NCI-H1436 treated with DMSO at 0.1 percent for 48 hours (cell line): ENCODE measurements around the gene FAM171A2.

ENCODE experiments used
- DNase-seq: peaks from one replicate; lab custom pipeline; 2025; lab: John Stamatoyannopoulos, UW

The FAM171A2 gene

DNA sequence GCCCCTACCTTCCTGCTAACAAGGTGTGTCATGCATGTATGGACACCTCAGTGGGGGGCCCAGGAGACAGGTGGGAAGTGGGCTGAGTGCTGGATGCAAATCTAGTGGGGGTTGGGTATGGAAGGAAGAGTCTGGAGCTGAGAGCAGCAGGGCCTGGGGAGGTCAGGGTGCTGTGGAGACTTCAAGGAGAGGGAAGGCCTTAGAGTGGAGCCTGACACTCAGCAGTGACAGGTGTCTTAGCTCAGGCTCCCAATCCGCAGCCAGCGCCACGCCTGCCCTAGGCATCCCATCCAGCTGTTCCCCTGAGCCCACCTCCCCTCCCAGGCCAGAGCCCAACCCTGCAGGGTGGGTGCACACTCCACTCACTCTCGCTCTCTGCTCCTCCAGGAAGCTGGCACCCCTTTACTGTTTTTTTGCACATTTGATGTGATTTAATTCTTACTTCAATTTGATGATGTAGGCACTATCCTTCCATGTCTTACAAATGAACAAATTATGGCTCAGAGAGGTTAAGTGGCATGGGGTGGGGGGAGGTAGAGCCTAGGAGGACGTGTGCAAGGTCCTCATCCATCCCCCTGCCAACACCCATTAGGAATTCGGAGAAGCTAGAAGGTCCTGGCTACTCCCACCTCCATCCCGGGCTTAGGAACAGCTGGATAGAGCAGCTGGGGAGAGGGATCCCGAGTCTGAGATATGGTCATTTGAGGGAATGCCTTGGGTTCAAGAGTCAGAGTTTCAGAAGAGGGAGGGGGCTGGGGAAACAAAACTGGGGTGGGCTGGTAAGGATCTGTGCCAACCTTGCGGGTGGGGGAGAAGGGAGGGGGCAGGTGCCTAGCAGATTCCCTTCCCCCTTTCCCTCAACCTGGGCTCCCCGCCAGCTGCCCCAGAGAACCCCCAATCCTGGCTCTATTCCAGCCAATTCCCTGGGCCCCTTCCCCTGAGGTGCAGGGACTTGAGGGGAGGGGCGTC lies 2.1 kb downstream of the FAM171A2 start:
- DNase-seq, result no peak

DNA sequence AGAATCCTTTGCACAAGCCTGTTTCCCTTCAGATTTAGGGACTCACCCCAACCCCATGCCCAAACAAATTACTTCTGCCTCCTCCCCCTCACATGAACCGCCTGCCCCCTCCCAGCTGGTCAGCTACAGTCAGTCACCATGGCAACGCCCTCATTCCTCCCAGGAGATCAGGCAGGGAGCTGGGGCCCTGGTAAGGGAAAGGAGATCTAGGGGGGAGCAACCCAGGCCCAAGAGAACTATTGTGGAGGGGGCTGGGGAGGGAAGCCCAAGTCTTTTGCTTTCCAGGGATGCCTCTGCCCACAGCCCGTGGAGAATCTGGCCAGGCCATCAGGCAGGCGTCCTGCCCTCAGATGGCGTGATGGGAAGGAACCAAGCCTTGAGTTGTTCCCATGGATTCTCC lies 2.8 kb downstream of the FAM171A2 start:
- no peak for DNase-seq

DNA sequence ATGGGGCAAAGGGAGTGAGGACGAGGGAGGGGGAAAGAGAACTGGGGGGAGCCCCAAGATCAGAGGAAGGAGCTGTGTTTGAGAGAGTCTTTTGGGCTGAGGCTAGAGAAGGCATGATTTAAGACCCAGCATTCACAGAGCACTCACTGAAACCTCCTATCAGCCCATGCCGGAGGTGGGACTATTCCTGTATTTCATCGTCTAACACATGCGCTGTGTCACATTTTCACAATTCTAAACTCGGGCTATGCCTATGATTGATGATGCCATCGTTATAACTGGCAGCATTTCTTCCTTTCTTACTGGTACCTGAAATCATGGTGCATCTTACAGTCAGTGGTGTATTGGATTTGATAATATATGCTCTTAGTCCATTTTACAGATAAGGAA lies 3.5 kb downstream of the FAM171A2 start:
- DNase-seq, result no peak

DNA sequence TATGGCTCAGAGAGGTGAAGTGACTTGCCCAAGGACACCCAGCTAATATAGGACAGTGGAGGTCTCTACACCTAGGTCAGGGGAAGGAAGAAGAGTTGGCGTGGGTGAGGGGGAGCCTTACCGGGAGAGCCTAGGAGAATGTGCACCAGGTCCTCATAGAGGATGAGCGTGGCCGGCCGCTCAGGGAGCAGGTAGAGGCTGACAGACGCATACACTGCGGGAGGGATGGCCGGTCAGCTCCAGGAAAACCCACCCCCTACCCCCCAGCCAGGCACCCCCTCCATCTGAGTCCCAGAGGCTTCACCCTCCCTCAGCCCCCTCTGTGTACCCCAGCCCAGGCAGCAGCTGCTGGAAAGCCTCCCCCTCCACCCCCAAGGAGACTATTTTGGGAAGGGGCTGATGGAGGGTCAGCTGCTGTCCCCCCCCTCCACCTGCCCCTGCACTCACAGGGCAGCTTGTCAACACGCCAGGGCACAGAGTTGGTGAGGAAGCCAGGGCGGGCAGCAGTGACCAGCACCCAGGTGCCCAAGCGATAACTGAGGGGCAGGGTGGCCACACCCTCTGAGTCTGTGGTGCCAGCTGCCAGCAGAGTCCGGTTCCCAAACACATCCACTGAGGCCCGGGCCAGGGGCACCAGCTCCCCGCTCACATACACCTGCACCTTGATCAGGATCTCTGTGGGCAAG lies 4.1 kb downstream of the FAM171A2 start:
- no peak for DNase-seq

- no peak for DNase-seq
Observed at GRCh38 chr17:44359006-44359405, 4.6 kb downstream of the FAM171A2 start.

- no peak for DNase-seq
Observed at GRCh38 chr17:44358066-44358465, 5.6 kb downstream of the FAM171A2 start.

DNA sequence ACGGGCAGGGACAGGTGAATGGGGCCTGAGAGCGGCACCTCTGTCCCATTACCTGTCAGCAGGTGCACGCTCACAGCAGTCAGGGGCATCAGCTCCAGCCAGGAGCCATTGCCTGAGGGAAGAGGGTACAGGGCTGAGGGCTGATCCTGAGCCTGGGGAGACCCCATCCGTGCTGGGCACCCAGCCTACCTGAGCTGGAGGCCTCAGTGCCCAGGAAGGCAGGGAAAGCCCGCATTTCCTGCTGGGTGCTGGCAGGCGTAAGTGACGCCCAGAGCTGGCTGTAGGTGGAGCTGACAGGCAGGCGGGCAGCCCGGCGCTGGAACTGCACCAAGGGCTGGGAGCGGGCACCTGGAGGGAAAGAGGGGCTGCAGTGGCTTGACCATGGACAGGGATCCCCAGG lies 7.4 kb downstream of the FAM171A2 start:
- DNase-seq, result no peak

- no peak for DNase-seq
Observed at GRCh38 chr17:44355642-44356099, 8.0 kb downstream of the FAM171A2 start.

GRCh38 chr17:44354582-44355561 lies 8.8 kb downstream of the FAM171A2 start:
- no peak for DNase-seq

DNA sequence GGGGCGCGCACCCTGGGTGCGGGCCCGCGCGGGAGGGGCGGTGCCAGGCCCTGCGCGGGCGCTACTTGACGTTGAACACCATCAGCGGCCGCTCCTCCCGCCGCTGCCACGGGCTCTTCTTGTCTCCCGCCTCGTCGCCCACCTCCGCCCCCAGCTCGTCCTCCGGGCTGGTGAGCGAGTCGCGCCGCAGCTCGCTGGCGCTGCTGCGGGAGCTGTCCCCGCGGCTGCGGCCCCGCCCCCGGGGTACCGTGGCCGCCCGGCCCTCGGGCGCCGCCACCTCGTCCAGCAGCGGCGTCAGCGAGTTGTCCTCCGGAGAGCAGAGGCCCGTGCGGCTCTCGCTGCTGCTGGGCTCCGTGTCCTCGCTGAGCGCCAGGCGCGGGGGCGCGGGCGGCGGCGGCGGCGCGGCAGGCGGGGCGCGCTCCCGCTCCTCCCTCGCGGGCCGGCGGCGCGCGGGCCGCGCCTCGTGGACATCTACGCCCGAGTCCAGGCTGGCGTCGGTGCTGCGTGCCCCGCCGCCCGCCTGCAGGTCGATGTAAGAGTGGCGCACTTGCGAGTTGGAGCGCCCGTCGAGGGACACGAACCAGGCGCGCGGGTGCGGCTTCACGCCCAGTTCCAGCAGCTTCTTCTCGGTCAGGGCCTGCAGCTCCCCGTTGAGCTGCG lies 9.9 kb downstream of the FAM171A2 start:
- DNase-seq, result no peak

DNA sequence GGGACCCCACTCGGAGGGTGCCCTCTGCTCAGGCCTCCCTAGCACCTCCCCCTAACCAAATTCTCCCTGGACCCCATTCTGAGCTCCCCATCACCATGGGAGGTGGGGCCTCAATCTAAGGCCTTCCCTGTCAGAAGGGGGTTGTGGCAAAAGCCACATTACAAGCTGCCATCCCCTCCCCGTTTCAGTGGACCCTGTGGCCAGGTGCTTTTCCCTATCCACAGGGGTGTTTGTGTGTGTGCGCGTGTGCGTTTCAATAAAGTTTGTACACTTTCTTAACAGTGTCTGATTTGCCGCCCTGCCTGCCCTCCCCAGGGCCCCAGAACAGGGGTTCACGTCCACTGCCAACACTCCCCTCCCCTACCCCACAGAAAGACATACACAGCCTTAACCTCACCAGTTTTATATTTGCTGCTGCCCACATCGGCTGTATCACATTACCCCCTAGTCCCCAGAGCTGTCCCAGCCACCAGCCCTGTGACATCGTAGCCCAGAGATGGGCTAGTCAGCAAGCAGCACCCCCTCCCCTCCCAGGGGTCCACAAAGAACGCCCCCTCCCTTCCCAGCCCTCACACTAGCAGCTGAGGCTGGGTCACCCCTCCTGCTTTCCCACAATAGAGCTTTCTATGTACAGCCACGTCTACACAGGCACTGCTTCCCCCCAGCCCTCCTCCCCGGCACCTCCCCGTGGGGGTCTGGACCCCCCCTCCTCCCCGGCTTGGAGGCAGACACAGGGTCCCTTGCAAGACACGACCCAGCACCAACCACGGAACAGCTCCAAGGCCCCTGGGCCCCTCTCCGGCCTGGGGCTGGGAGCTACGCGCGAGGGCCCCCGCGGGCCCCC lies 10.6 kb downstream of the FAM171A2 start:
- no peak for DNase-seq

DNA sequence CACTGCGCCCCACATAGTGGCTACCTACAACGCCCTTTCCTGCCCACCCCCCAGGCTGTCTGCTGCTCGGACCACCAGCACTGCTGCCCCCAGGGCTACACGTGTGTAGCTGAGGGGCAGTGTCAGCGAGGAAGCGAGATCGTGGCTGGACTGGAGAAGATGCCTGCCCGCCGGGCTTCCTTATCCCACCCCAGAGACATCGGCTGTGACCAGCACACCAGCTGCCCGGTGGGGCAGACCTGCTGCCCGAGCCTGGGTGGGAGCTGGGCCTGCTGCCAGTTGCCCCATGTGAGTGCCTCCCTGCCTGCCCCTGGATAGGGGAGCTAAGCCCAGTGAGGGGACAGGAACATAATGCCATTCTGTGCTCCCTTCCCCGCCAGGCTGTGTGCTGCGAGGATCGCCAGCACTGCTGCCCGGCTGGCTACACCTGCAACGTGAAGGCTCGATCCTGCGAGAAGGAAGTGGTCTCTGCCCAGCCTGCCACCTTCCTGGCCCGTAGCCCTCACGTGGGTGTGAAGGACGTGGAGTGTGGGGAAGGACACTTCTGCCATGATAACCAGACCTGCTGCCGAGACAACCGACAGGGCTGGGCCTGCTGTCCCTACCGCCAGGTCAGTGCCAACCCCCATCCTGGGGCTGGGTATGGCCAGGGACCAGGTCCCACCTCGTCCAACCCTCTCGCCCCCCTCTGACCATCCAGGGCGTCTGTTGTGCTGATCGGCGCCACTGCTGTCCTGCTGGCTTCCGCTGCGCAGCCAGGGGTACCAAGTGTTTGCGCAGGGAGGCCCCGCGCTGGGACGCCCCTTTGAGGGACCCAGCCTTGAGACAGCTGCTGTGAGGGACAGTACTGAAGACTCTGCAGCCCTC lies 11.5 kb downstream of the FAM171A2 start:
- no peak for DNase-seq

DNA sequence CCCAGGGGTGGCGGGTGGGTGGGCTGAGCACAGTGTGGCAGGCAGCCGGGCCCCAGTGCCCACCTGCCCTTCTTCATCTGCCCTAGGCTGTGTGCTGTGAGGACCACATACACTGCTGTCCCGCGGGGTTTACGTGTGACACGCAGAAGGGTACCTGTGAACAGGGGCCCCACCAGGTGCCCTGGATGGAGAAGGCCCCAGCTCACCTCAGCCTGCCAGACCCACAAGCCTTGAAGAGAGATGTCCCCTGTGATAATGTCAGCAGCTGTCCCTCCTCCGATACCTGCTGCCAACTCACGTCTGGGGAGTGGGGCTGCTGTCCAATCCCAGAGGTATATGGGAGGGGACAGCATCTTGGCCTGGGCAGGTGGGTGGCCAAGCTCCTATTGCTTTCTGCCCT lies 12.2 kb downstream of the FAM171A2 start:
- DNase-seq, result no peak

DNA sequence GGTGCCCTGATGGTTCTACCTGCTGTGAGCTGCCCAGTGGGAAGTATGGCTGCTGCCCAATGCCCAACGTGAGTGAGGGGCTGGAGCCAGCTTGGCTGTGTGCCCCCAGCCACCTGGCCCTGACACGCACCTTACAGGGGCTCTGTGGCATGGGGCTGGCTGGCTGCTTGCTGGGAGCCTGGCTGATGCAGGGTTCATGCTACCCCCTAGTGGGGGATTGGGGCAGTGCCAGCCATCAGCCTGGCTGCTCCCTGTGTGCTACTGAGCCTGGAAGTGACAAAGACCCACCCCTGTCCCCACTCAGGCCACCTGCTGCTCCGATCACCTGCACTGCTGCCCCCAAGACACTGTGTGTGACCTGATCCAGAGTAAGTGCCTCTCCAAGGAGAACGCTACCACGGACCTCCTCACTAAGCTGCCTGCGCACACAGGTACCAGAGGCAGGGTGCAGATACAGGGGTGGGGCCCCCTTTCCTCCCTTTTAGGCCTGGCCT lies 12.9 kb downstream of the FAM171A2 start:
- DNase-seq, result no peak

GRCh38 chr17:44349553-44350070 lies 14.0 kb downstream of the FAM171A2 start:
- DNase-seq, result no peak

- no peak for DNase-seq
Observed at GRCh38 chr17:44348988-44349364, 14.7 kb downstream of the FAM171A2 start.

DNA sequence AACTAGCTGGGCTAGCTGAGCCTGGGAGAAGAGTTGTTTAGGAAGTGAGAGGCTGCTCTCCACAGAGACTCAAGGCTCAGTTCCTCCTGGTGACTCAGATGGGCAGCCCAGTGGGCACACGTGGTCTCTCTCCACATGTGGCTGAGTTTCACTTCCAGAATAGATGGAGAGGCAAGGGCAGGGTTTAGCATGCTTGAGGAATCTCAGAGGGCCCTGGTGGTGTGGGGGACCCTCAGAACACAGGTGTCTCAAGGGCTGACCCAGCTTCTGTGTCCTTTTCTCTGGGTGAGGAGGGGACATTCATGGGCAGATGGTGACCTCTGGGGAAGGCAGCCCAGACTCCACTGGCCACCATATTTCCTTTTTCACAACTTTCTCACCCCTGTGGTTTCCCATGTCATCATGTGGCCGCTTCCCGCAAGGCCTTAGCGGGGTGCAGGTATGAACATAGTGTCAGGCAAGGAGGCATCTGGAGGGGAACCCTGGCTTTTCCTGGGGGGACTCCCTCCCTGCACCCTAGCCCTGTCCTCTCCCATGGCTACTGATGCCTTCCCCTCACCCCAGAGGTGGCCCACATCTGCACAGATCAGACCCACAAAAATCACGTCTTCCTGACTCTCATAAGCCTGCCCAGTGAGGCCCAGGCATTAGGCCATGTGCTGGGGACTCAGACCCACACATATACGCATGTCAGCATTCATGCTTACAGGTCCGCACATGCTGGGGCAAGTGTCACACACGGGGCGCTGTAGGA lies 15.2 kb downstream of the FAM171A2 start:
- no peak for DNase-seq
